WI38 (cell line): Measurements from ENCODE around the gene OVOL3.

ENCODE experiments used
- H3K4me3 ChIP-seq: 2 replicates; pipeline ENCODE4 v1.5.1; 2011; ENCODE audit warnings: low read depth, mild to moderate bottlenecking, control low read depth, low read length
- CTCF ChIP-seq: IDR thresholded peaks from 2 replicates; pipeline ENCODE4 v1.5.1; 2012; ENCODE audit warnings: low read depth, mild to moderate bottlenecking, control low read depth, low read length

Gene OVOL3

GRCh38 chr19:36144624-36145023, 33.7 kb downstream of the OVOL3 start:
- TF ChIP-seq CTCF, result no peak
- H3K4me3 ChIP-seq, result no peak overlapping the region

GRCh38 chr19:36149673-36150406, 38.9 kb downstream of the OVOL3 start:
- no peak overlapping the region for H3K4me3 ChIP-seq
- no peak for TF ChIP-seq CTCF

- H3K4me3 ChIP-seq, result no peak overlapping the region
- no peak for TF ChIP-seq CTCF
These were observed 39.6 kb downstream of the OVOL3 start for GRCh38 chr19:36150586-36150985.

- TF ChIP-seq CTCF, result no peak
- H3K4me3 ChIP-seq, result no peak overlapping the region
These were observed 40.4 kb downstream of the OVOL3 start for GRCh38 chr19:36151144-36152018.

- TF ChIP-seq CTCF, result no peak
- H3K4me3 ChIP-seq, result no peak overlapping the region
These were observed 41.0 kb downstream of the OVOL3 start for GRCh38 chr19:36152019-36152351.

- H3K4me3 ChIP-seq, result no peak within 1 kb of the TSS
- TF ChIP-seq CTCF, result no peak
These were observed 41.6 kb downstream of the OVOL3 start, which contains the start of gene COX7A1 for GRCh38 chr19:36152352-36153091. Gene COX7A1 (minus strand): TSS chr19:36152447. CDS start chr19:36152407, 40 bp downstream.
